ENCODE measurements around the gene PPM1B.

The PPM1B gene

DNA sequence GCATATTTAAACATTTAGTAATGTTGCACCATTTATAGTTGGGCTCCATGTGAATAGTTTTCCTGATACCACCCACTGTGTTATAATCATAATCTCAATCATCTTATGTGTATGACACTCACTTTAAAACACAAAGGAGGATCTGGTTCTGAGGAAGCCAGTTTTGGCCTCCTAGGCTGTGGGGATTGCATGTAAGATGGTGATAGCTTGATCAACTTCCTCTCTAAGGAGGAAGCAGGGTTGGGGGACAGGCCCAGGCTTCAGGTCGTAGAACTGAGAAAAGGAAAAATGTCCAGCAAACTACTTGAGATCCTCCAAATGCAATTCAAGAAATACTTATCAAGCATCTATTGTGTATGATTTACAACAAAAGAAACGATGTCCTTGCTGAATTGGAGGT lies 4.9 kb upstream of the PPM1B start:
- no peak for FAIRE-seq
- TF ChIP-seq, protein P1, sequence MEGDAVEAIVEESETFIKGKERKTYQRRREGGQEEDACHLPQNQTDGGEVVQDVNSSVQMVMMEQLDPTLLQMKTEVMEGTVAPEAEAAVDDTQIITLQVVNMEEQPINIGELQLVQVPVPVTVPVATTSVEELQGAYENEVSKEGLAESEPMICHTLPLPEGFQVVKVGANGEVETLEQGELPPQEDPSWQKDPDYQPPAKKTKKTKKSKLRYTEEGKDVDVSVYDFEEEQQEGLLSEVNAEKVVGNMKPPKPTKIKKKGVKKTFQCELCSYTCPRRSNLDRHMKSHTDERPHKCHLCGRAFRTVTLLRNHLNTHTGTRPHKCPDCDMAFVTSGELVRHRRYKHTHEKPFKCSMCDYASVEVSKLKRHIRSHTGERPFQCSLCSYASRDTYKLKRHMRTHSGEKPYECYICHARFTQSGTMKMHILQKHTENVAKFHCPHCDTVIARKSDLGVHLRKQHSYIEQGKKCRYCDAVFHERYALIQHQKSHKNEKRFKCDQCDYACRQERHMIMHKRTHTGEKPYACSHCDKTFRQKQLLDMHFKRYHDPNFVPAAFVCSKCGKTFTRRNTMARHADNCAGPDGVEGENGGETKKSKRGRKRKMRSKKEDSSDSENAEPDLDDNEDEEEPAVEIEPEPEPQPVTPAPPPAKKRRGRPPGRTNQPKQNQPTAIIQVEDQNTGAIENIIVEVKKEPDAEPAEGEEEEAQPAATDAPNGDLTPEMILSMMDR (IDR thresholded peaks at IDR 0.05; ENCODE audit: insufficient read depth, missing control alignments) = no peak
- no peak for DNase-seq (ENCODE audit: insufficient read length, low spot score)

DNA sequence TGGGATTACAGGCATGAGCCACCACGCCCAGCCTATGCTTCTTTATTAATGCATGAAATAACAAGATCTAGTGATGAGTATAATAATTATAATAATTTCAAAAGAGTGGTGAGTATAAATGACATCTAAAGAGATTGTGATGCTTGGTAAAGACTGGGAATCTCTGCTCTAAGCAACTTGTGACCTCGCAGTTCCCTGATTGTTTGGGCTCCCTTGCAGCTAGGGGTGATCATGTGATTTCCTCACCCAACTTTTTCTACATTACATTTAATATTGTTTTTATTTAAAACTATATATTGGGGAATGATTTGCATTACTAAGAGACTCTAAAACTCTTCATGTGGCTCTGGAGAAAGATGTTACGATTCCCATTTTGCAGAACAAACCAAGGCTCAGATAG lies 4.1 kb upstream of the PPM1B start:
- no peak for DNase-seq (ENCODE audit: insufficient read length, low spot score)
- no peak for FAIRE-seq
- TF ChIP-seq, protein P1 (IDR thresholded peaks at IDR 0.05; ENCODE audit: insufficient read depth, missing control alignments) = no peak

DNA sequence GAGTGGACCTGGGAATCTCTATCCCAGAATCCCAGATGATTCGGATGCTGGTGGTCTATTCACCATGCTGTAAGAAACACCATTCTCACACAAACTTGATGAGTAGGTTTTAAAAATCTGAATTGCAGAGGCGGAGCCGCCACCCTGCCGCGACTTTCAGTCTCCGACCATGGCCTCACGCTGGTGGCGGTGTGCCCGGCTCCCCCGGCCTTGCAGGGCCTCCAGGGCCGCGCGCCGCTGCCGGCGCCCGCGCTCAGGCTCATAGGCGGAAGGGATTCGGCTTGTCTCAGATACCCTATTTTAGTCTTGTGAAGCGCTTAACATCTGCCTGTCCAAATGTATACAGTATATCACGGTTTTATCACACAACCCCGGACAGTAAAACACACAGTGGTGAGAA lies 2.6 kb upstream of the PPM1B start:
- TF ChIP-seq, protein P1 (IDR thresholded peaks at IDR 0.05; ENCODE audit: insufficient read depth, missing control alignments) = no peak
- DNase-seq (ENCODE audit: insufficient read length, low spot score) = no peak

DNA sequence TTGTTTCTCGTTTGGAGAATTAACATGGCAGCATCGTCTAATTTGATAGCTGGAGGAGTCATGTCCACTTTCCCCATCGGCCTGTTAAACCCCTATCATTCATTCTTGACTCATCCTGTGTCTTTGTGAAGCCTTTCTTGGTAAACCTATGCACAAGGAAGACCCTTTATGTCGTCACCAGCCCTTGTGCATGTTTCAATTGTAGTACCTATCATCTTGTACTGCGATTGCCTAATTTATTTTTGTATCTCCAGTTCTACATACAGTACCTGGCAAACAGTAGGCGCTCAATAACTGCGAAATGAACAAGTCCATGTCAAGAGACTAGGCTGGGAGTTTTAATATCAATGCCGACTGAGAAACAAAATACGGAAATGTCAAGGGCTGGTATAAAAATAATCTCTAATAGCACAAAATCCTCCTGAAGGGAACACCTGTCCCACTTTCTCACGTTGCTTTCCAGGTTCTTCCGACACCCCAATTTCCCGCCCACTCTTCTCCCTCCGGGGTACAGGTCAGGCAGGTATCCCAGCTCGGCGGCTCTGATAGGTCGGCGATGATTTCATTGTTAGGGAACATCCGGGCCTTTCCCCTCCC lies 1.3 kb upstream of the PPM1B start:
- TF ChIP-seq, protein P1 (IDR thresholded peaks at IDR 0.05; ENCODE audit: insufficient read depth, missing control alignments) = no peak
- DNase-seq (ENCODE audit: insufficient read length, low spot score) (peak; percentile 50), FAIRE-seq (no peak)

More for the DNA sequence above, 2.6 kb upstream of the PPM1B start:
- no peak for FAIRE-seq

DNA sequence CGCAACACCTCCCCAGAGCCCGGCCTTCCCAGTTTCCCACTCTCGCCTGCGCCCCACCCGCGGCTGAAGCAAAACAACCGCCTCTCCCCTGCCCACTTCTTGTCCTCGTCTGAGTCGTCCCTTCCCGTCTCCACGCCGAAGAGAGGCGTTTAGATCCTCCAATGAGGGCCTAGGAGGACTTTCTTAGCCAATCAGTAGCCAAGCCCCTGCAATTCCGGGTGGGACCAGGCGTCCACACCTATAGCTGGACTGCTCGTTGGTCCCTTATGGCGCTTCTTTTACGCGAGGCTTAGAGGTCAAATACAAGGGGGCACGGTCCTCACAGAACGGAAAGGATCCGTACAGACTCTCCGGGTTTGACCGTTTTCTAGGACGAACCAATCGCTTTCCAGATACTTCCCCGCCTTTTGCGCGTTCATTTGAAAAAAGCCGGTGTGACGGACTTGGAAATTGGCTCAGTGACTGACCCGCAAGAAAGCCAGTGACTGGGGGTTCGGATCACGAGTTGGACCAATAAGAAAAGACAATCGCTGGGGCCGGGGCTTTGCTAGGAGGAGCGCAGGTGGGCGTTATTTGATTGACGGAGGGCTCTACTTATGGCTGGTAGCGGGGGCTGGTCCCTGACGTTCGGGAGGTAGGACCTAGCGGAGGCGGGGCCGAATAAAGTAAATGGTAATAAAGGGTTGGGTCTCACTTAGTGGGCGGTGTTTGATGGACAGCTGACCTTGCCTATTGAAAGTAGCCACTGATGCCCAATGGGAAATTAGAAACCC lies 581 bp upstream of the PPM1B start:
- TF ChIP-seq, protein P1 (IDR thresholded peaks at IDR 0.05; ENCODE audit: insufficient read depth, missing control alignments) = no peak
- no peak for FAIRE-seq
- DNase-seq (ENCODE audit: insufficient read length, low spot score) = peak; percentile 53

DNA sequence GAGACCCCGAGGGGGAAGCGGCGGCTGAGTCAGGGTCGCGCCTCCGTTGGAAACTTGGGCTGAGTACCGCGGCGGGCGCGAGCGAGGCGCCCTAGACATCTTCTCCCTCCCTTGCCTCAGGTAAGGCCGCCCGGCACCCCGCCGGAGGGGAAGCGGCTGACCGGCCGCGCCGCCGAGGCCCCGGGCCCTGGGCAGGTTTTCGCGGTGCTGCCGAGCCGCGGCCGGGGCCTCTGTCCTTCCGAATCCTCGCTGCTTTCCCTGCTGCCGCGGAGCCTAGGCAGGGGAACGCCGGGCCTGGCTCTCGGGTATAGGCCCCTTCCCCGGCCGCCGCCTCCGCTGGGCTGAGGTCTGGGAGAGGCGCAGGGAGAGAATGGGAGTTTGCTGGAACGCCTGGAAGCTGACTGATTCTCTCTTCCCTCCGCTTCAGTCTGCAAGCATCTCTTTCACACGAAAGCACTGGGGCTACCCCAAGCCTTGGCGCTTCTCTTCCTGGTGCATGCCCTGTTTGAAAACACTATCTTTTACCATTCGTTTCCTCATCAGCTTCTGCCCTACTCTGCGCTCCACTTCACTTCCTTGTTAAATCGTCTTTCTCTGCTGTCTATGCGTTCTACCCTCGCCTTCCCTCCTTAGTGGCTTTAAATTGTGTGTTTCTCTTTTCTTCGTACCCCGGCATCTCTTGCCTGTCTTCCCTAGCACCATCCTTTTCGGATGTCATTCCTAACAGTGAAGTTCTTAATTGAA lies 652 bp downstream of the PPM1B start:
- FAIRE-seq (no peak), DNase-seq (ENCODE audit: insufficient read length, low spot score) (no peak)
- TF ChIP-seq, protein P1 (IDR thresholded peaks at IDR 0.05; ENCODE audit: insufficient read depth, missing control alignments) = no peak
